Esophagus squamous epithelium (tissue), 4 donors: ENCODE measurements around the gene STOML1.

Source experiments
- POLR2A ChIP-seq, 4 donors: fragments of 450-650 bp; IDR thresholded peaks; one replicate each; pipeline ENCODE4 v1.6.1; 2017; ENCODE audit warnings: antibody characterized with exemption in 4 of 4, mild to moderate bottlenecking in 4 of 4, moderate library complexity in 3 of 4
- TF ChIP-seq, protein P1 (sequence below), 6 experiments: fragments of 450-650 bp in 4 of 6; fragments of 200-600 bp in 2 of 6; sonication (generic) in 2 of 6; IDR thresholded peaks; one replicate each; pipeline ENCODE4 v1.5.1; 2016 to 2019; ENCODE audit warnings: antibody characterized with exemption in 6 of 6, mild to moderate bottlenecking in 4 of 6, moderate library complexity in 4 of 6

- TF ChIP-seq, protein P1, sequence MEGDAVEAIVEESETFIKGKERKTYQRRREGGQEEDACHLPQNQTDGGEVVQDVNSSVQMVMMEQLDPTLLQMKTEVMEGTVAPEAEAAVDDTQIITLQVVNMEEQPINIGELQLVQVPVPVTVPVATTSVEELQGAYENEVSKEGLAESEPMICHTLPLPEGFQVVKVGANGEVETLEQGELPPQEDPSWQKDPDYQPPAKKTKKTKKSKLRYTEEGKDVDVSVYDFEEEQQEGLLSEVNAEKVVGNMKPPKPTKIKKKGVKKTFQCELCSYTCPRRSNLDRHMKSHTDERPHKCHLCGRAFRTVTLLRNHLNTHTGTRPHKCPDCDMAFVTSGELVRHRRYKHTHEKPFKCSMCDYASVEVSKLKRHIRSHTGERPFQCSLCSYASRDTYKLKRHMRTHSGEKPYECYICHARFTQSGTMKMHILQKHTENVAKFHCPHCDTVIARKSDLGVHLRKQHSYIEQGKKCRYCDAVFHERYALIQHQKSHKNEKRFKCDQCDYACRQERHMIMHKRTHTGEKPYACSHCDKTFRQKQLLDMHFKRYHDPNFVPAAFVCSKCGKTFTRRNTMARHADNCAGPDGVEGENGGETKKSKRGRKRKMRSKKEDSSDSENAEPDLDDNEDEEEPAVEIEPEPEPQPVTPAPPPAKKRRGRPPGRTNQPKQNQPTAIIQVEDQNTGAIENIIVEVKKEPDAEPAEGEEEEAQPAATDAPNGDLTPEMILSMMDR (IDR thresholded peaks at IDR 0.05) = no peak
- TF ChIP-seq POLR2A (IDR thresholded peaks at IDR 0.05) = no peak
Measured at GRCh38 chr15:73949496-73949895, 42.6 kb downstream of the STOML1 start.
